ENCODE data around the gene MIPOL1.

The MIPOL1 gene

DNA sequence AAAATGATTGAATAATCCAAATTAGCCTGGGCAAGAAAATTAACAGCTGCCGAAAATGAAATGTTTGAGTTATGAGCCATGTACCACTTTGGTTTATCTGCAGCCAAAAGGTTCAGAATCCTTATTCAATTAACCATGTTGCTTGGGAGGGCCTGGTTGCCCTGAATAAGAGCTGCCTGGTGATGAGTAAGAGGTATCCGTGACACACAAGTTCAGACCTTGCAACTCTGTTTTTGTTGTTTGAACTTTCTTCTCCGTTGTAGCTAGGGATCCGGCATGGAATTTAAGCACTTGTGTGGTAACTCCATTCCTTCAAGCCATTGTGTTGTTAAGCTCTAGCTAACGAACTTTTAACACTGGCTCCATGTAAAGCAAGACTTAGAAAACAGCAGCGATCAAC, 361.6 kb downstream of the MIPOL1 start:
- H3K9ac ChIP-seq (ENCODE audit: low read length): no peak overlapping the region
- H3K9me3 ChIP-seq (ENCODE audit: insufficient read depth, low read length): no peaks in the 10 kb centered on the region
- H3F3A ChIP-seq (ENCODE audit: insufficient read depth): no peaks in the 10 kb centered on the region
- H3K79me2 ChIP-seq (ENCODE audit: insufficient read depth, low read length): no peaks in the 10 kb centered on the region
- no peak overlapping the region for H3K4me3 ChIP-seq (ENCODE audit: insufficient read depth, low read length, poor library complexity, severe bottlenecking)
- no peak overlapping the region for H3K27ac ChIP-seq (ENCODE audit: low read depth, low read length)
- no peaks in the 10 kb centered on the region for H3K9me2 ChIP-seq (replicated peaks; ENCODE audit: insufficient read depth, low read length)
- H2AFZ ChIP-seq (ENCODE audit: low read depth, low read length, severe bottlenecking): no peak overlapping the region
- H3K4me2 ChIP-seq (ENCODE audit: low read depth, low read length, poor library complexity, severe bottlenecking): no peak overlapping the region
- TF ChIP-seq, protein P1, sequence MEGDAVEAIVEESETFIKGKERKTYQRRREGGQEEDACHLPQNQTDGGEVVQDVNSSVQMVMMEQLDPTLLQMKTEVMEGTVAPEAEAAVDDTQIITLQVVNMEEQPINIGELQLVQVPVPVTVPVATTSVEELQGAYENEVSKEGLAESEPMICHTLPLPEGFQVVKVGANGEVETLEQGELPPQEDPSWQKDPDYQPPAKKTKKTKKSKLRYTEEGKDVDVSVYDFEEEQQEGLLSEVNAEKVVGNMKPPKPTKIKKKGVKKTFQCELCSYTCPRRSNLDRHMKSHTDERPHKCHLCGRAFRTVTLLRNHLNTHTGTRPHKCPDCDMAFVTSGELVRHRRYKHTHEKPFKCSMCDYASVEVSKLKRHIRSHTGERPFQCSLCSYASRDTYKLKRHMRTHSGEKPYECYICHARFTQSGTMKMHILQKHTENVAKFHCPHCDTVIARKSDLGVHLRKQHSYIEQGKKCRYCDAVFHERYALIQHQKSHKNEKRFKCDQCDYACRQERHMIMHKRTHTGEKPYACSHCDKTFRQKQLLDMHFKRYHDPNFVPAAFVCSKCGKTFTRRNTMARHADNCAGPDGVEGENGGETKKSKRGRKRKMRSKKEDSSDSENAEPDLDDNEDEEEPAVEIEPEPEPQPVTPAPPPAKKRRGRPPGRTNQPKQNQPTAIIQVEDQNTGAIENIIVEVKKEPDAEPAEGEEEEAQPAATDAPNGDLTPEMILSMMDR (IDR thresholded peaks at IDR 0.05; ENCODE audit: insufficient read depth, low read length, poor library complexity, severe bottlenecking): no peak
- TF ChIP-seq EZH2phosphoT487 (conservative IDR thresholded peaks at IDR 0.05; ENCODE audit: low read length): no peak
- no peaks in the 10 kb centered on the region for H3K36me3 ChIP-seq (ENCODE audit: low read length)
- no peaks in the 10 kb centered on the region for H3K27me3 ChIP-seq (ENCODE audit: low read length)
- H4K20me1 ChIP-seq (ENCODE audit: low read depth, low read length): no peaks in the 10 kb centered on the region

DNA sequence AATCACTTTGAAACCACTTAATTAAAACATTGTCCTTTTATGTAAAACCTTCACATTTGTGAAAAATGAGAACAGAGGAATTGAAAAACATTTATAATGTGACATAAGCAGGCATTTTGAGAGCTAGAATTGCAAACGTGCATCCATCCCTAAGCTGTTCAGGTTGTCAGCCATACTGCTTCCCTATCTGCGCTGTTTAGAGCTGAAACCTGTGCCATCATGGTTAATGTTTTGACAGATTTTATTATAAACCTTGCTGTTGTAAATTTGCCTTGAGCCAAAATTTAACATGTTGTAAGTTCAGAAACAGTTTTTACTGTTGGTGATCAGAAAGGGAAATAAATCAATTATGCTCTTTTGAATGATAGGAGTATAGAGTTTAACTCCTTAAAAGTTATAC, 365.5 kb downstream of the MIPOL1 start:
- TF ChIP-seq, protein P1 (IDR thresholded peaks at IDR 0.05; ENCODE audit: insufficient read depth, low read length, poor library complexity, severe bottlenecking): no peak
- TF ChIP-seq EZH2phosphoT487 (conservative IDR thresholded peaks at IDR 0.05; ENCODE audit: low read length): no peak
- Histone ChIP-seq H3K27me3 (ENCODE audit: low read length) (no peaks in the 10 kb centered on the region), H3K4me2 (ENCODE audit: low read depth, low read length, poor library complexity, severe bottlenecking) (no peak overlapping the region), H3K27ac (ENCODE audit: low read depth, low read length) (no peak overlapping the region), H3K9me3 (ENCODE audit: insufficient read depth, low read length) (no peaks in the 10 kb centered on the region), H3K4me3 (ENCODE audit: insufficient read depth, low read length, poor library complexity, severe bottlenecking) (no peak overlapping the region), H3K79me2 (ENCODE audit: insufficient read depth, low read length) (no peaks in the 10 kb centered on the region), H4K20me1 (ENCODE audit: low read depth, low read length) (no peaks in the 10 kb centered on the region), H3K9me2 (replicated peaks; ENCODE audit: insufficient read depth, low read length) (no peaks in the 10 kb centered on the region), H3F3A (ENCODE audit: insufficient read depth) (no peaks in the 10 kb centered on the region), H3K9ac (ENCODE audit: low read length) (no peak overlapping the region), H2AFZ (ENCODE audit: low read depth, low read length, severe bottlenecking) (no peak overlapping the region), H3K36me3 (ENCODE audit: low read length) (no peaks in the 10 kb centered on the region)

- H3K4me3 ChIP-seq (ENCODE audit: insufficient read depth, low read length, poor library complexity, severe bottlenecking): no peak overlapping the region
- H3F3A ChIP-seq (ENCODE audit: insufficient read depth): no peaks in the 10 kb centered on the region
- no peaks in the 10 kb centered on the region for H3K9me2 ChIP-seq (replicated peaks; ENCODE audit: insufficient read depth, low read length)
- no peak overlapping the region for H2AFZ ChIP-seq (ENCODE audit: low read depth, low read length, severe bottlenecking)
- H3K9me3 ChIP-seq (ENCODE audit: insufficient read depth, low read length): no peaks in the 10 kb centered on the region
- H3K36me3 ChIP-seq (ENCODE audit: low read length): no peaks in the 10 kb centered on the region
- H4K20me1 ChIP-seq (ENCODE audit: low read depth, low read length): no peaks in the 10 kb centered on the region
- TF ChIP-seq, protein P1 (IDR thresholded peaks at IDR 0.05; ENCODE audit: insufficient read depth, low read length, poor library complexity, severe bottlenecking): no peak
- TF ChIP-seq EZH2phosphoT487 (conservative IDR thresholded peaks at IDR 0.05; ENCODE audit: low read length): no peak
- H3K9ac ChIP-seq (ENCODE audit: low read length): no peak overlapping the region
- H3K27me3 ChIP-seq (ENCODE audit: low read length): no peaks in the 10 kb centered on the region
- H3K4me2 ChIP-seq (ENCODE audit: low read depth, low read length, poor library complexity, severe bottlenecking): no peak overlapping the region
- no peak overlapping the region for H3K27ac ChIP-seq (ENCODE audit: low read depth, low read length)
- no peaks in the 10 kb centered on the region for H3K79me2 ChIP-seq (ENCODE audit: insufficient read depth, low read length)
Observed at GRCh38 chr14:37565550-37565949, 367.8 kb downstream of the MIPOL1 start.

Measured in SU-DHL-6 (cell line).